Adrenal gland (tissue), 12 donors: ENCODE results near the gene FAM98C. TPM values are rescaled to one million over a fixed set of nuclear protein-coding genes. Genes with fewer than 3 reads are reported as not detected.

ENCODE experiments used
- DNase-seq, 7 donors: peaks; one replicate each; pipeline ENCODE4 v3.0.0-alpha.2; 2019 to 2020
- H3K27ac ChIP-seq, 5 donors: fragments of 200-600 bp; sonication (generic) in 4 of 5; 1 replicate in 3 of 5; 2 replicates in 2 of 5; pipeline versions ENCODE4 v1.5.1 to v1.8.0; 2016 to 2020; ENCODE audit warnings: mild to moderate bottlenecking in 1 of 5
- H3K27me3 ChIP-seq: fragments of 200-600 bp; 2 replicates; pipeline ENCODE4 v1.8.0; 2021
- H3K36me3 ChIP-seq, 2 donors: fragments of 200-600 bp; replicated peaks in 1 of 2; 1 replicate in 1 of 2; 2 replicates in 1 of 2; pipeline versions ENCODE4 v1.5.1 to v1.8.0; 2018 to 2022
- H3K4me1 ChIP-seq, 2 donors: fragments of 200-600 bp; replicated peaks in 1 of 2; 1 replicate in 1 of 2; 2 replicates in 1 of 2; pipeline versions ENCODE4 v1.5.1 to v1.8.0; 2018 to 2021
- H3K4me3 ChIP-seq, 4 donors: fragments of 200-600 bp; sonication (generic) in 3 of 4; one replicate each; pipeline ENCODE4 v1.5.1; 2016 to 2018
- H3K9me3 ChIP-seq, 3 donors: fragments of 200-600 bp; sonication (generic) in 1 of 3; replicated peaks in 1 of 3; 1 replicate in 2 of 3; 2 replicates in 1 of 3; pipeline versions ENCODE4 v1.5.1 to v1.8.0; 2016 to 2021
- CTCF ChIP-seq, 6 experiments: fragments of 450-650 bp in 4 of 6; fragments of 200-600 bp in 2 of 6; sonication (generic) in 1 of 6; IDR thresholded peaks; 1 replicate in 5 of 6; 2 replicates in 1 of 6; pipeline versions ENCODE4 v1.5.1 to v1.8.0; 2016 to 2021; ENCODE audit warnings: antibody characterized with exemption in 6 of 6, mild to moderate bottlenecking in 2 of 6, moderate library complexity in 1 of 6
- POLR2A ChIP-seq, 2 donors: fragments of 450-650 bp; IDR thresholded peaks; one replicate each; pipeline ENCODE4 v1.6.1; 2017; ENCODE audit warnings: antibody characterized with exemption in 2 of 2, mild to moderate bottlenecking in 2 of 2, moderate library complexity in 1 of 2
- WGBS, 4 donors: extraction: QIAGEN DNeasy Blood & Tissue Kit in 2 of 4; methylation state at CpG; one replicate each; pipeline versions ENCODE4 v1.1.5 to v1.1.7; 2013 to 2017; 5-methylcytosine and 5-hydroxymethylcytosine counted together
- intact Hi-C, 2 donors: fragments of 100-400 bp; cut with DNase I; formaldehyde crosslinking; loops; one replicate each; pipeline versions ENCODE4 v1.14.1 to v1.15.0; 2022 to 2023
- polyA plus RNA-seq, 3 donors: library from polyadenylated mRNA; stranded (reverse); fragments of 200-250 nt in 2 of 3; fragments of 350-450 nt in 1 of 3; fragmentation: Illumina TruSeq in 1 of 3; extraction: RNeasy Lipid Tissue Mini Kit (QIAGEN cat#74804) in 1 of 3; gene quantifications; one replicate each; pipeline ENCODE4 v1.2.3, GENCODE V29; 2013 to 2014
- total RNA-seq, 9 donors: library from RNA; depleted of rRNA in 4 of 9; stranded (reverse); fragments of >200 nt in 4 of 9; fragments of 120-200 nt in 1 of 9; fragmentation: NEBNext Ultra II Directional in 1 of 9; extraction: Animal tissue kit (Norgen Biotek cat#: 25700) in 1 of 9; gene quantifications; one replicate each; pipeline versions ENCODE4 v1.1.0 to v1.2.4, GENCODE V29; 2013 to 2023
- donor health status: healthy with polysubstance abuse.
- donor health status: Bipolar disorder and iron deficiency.
- donor health status: DM: yes; HTN: yes; CAD: no.
- donor health status: DM: no; HTN: no; CAD: no.
- donor health status: DM: no; HTN: no; CAD: no.
- donor health status: DM: yes; HTN: yes; CAD: no.

FAM98C gene
- total and polyA plus RNA-seq, 12 donors, result 5.3 to 33.5 (median 17.0) TPM

GRCh38 chr19:38434549-38435051, 31.7 kb downstream of the FAM98C start:
- TF ChIP-seq CTCF (IDR thresholded peaks at IDR 0.05) (no peak), POLR2A (IDR thresholded peaks at IDR 0.05) (no peak)
- WGBS, 4 donors, result 30 to 39% (median 36%) methylated on average over 4 to 13 of the region's 13 CpGs
- Histone ChIP-seq H3K4me1 (no peaks in the 10 kb centered on the region), H3K9me3 (no peaks in the 10 kb centered on the region), H3K4me3 (no peak overlapping the region), H3K36me3 (no peaks in the 10 kb centered on the region), H3K27ac (no peak overlapping the region), H3K27me3 (peaks cover 10% of the 10 kb centered on the region)
- DNase-seq, result peak in 3 of 7 donors; percentile 23 to 36 (median 36)
- intact Hi-C loops, result no loop called here

- no peaks in the 10 kb centered on the region for H3K36me3 ChIP-seq
- no peak overlapping the region for H3K4me3 ChIP-seq
- intact Hi-C loops, result no loop called here
- H3K9me3 ChIP-seq, result no peaks in the 10 kb centered on the region
- DNase-seq, result no peak
- no peak for TF ChIP-seq POLR2A (IDR thresholded peaks at IDR 0.05)
- no peak for TF ChIP-seq CTCF (IDR thresholded peaks at IDR 0.05)
- peaks cover 10% of the 10 kb centered on the region for H3K27me3 ChIP-seq
- no peaks in the 10 kb centered on the region for H3K4me1 ChIP-seq
- 79 to 88% (median 85%) methylated on average over 6 of the region's 6 CpGs for WGBS, 4 donors
- H3K27ac ChIP-seq, result no peak overlapping the region
Observed at GRCh38 chr19:38437295-38437694, 34.4 kb downstream of the FAM98C start.

- H3K9me3 ChIP-seq, result no peaks in the 10 kb centered on the region
- no peak for DNase-seq
- TF ChIP-seq CTCF (IDR thresholded peaks at IDR 0.05) (no peak), POLR2A (IDR thresholded peaks at IDR 0.05) (no peak)
- H3K27ac ChIP-seq, result no peak overlapping the region
- H3K4me1 ChIP-seq, result no peaks in the 10 kb centered on the region
- H3K27me3 ChIP-seq, result peaks cover 10% of the 10 kb centered on the region
- 74 to 85% (median 81%) methylated on average over 2 of the region's 2 CpGs for WGBS, 4 donors
- intact Hi-C loops, result no loop called here
- H3K4me3 ChIP-seq, result no peak overlapping the region
- no peaks in the 10 kb centered on the region for H3K36me3 ChIP-seq
Observed at GRCh38 chr19:38437917-38438316, 35.0 kb downstream of the FAM98C start.

GRCh38 chr19:38440592-38440991, 37.7 kb downstream of the FAM98C start:
- intact Hi-C loops, result no loop called here
- TF ChIP-seq CTCF (IDR thresholded peaks at IDR 0.05) (no peak), POLR2A (IDR thresholded peaks at IDR 0.05) (no peak)
- no peaks in the 10 kb centered on the region for H3K27me3 ChIP-seq
- no peaks in the 10 kb centered on the region for H3K36me3 ChIP-seq
- WGBS, 4 donors, result 81 to 84% (median 82%) methylated on average over 14 of the region's 14 CpGs
- H3K9me3 ChIP-seq, result no peaks in the 10 kb centered on the region
- no peak for DNase-seq
- no peak overlapping the region for H3K27ac ChIP-seq
- H3K4me3 ChIP-seq, result no peak overlapping the region
- no peaks in the 10 kb centered on the region for H3K4me1 ChIP-seq
